Ishikawa (cell line): ENCODE measurements around the gene ACAN.

Source experiments
- EGR1 ChIP-seq: IDR thresholded peaks from 2 replicates; pipeline ENCODE4 v1.6.1; 2012
- MAX ChIP-seq: IDR thresholded peaks from 2 replicates; pipeline ENCODE4 v1.6.1; 2012
- YY1 ChIP-seq: IDR thresholded peaks from 2 replicates; pipeline ENCODE4 v1.6.1; 2012; ENCODE audit warnings: low read depth

GRCh38 chr15:88902846-88903245, 99.6 kb downstream of the ACAN start:
- no peak for TF ChIP-seq YY1
- no peak for TF ChIP-seq MAX
- no peak for TF ChIP-seq EGR1
